SK-N-SH (cell line): Measurements from ENCODE around the gene ENPP7. TPM values are rescaled to one million over a fixed set of nuclear protein-coding genes. Genes with fewer than 3 reads are reported as not detected.

Experiments
- CTCF ChIA-PET: fragments of 300-600, 350-600 bp; formaldehyde crosslinking; extraction: SDS; loops from one replicate; lab custom pipeline; 2021; lab: Yijun Ruan, JAX
- POLR2A ChIA-PET: fragments of 350-600 bp; sonication (Branson Sonifier 250); formaldehyde crosslinking; extraction: SDS; loops from one replicate; lab custom pipeline; 2020; ENCODE audit warnings: antibody characterized with exemption, inconsistent platforms; lab: Yijun Ruan, JAX
- DNase-seq: peaks from one replicate; pipeline ENCODE4 v3.0.0; 2012
- H2AFZ ChIP-seq: fragments of 200-600 bp; sonication (generic); 2 replicates; pipeline ENCODE4 v1.8.1; 2016; ENCODE audit warnings: antibody characterized with exemption, mild to moderate bottlenecking, low read depth
- H3F3A ChIP-seq: fragments of 200-600 bp; sonication (generic); replicated peaks from 2 replicates; pipeline ENCODE3; 2016; ENCODE audit warnings: antibody characterized with exemption, mild to moderate bottlenecking; ENCODE audit not compliant: insufficient read depth
- H3K27ac ChIP-seq, 2 experiments: fragments of 200-500 bp in 1 of 2; fragments of 200-600 bp in 1 of 2; sonication (Bioruptor generic) in 1 of 2; sonication (generic), shearing (Covaris generic) in 1 of 2; 2 replicates each; pipeline versions ENCODE4 v1.5.1 to v1.6.1; 2014 to 2016; ENCODE audit warnings: low read depth in 2 of 2, inconsistent platforms in 1 of 2, low read length in 1 of 2, mild to moderate bottlenecking in 1 of 2, mixed read lengths in 1 of 2
- H3K27me3 ChIP-seq: fragments of 200-600 bp; sonication (generic), shearing (Covaris generic); 2 replicates; pipeline ENCODE4 v1.6.1; 2016; ENCODE audit warnings: mixed run types; ENCODE audit not compliant: insufficient read depth
- H3K36me3 ChIP-seq, 2 experiments: fragments of 200-500 bp in 1 of 2; fragments of 200-600 bp in 1 of 2; sonication (Bioruptor generic) in 1 of 2; sonication (generic) in 1 of 2; replicated peaks in 1 of 2; 2 replicates each; pipeline versions ENCODE3 to v1.5.1; 2014 to 2016; ENCODE audit warnings: low read length in 1 of 2, mild to moderate bottlenecking in 1 of 2; ENCODE audit not compliant: insufficient read depth in 2 of 2, control insufficient read depth in 1 of 2
- H3K4me1 ChIP-seq, 2 experiments: fragments of 200-500 bp in 1 of 2; fragments of 200-600 bp in 1 of 2; sonication (Bioruptor generic) in 1 of 2; sonication (generic), shearing (Covaris generic) in 1 of 2; 2 replicates each; pipeline versions ENCODE4 v1.5.1 to v1.6.1; 2014 to 2016; ENCODE audit warnings: low read depth in 1 of 2, low read length in 1 of 2, mixed run types in 1 of 2; ENCODE audit not compliant: insufficient read depth in 2 of 2, control insufficient read depth in 1 of 2
- H3K4me2 ChIP-seq: fragments of 200-600 bp; sonication (generic), shearing (Covaris generic); 2 replicates; pipeline ENCODE4 v1.6.1; 2017; ENCODE audit warnings: mixed run types
- H3K4me3 ChIP-seq, 2 experiments: fragments of 200-500 bp in 1 of 2; fragments of 200-600 bp in 1 of 2; sonication (Bioruptor generic) in 1 of 2; sonication (generic), shearing (Covaris generic) in 1 of 2; 2 replicates each; pipeline versions ENCODE4 v1.5.1 to v1.8.1; 2014 to 2016; ENCODE audit warnings: low read depth in 2 of 2, inconsistent platforms in 1 of 2, low read length in 1 of 2, mild to moderate bottlenecking in 1 of 2, mixed read lengths in 1 of 2, moderate library complexity in 1 of 2
- H3K79me2 ChIP-seq: fragments of 200-600 bp; sonication (generic); 2 replicates; pipeline ENCODE4 v1.8.1; 2017; ENCODE audit warnings: mild to moderate bottlenecking; ENCODE audit not compliant: insufficient read depth
- H3K9ac ChIP-seq: fragments of 200-600 bp; sonication (generic); 2 replicates; pipeline ENCODE4 v1.6.1; 2017; ENCODE audit warnings: mixed run types
- H3K9me2 ChIP-seq: fragments of 200-600 bp; sonication (generic); 2 replicates; pipeline ENCODE4 v1.6.1; 2017; ENCODE audit warnings: mixed run types
- H3K9me3 ChIP-seq: fragments of 200-600 bp; sonication (generic); 2 replicates; pipeline ENCODE4 v1.6.1; 2017; ENCODE audit warnings: mixed run types, mild to moderate bottlenecking, moderate library complexity
- H4K20me1 ChIP-seq: fragments of 200-600 bp; sonication (generic); 2 replicates; pipeline ENCODE4 v1.6.1; 2017; ENCODE audit warnings: mild to moderate bottlenecking, mixed run types; ENCODE audit not compliant: insufficient read depth
- EP300 ChIP-seq, 2 experiments: IDR thresholded peaks; 2 replicates each; pipeline versions ENCODE4 v1.4.0 to v1.6.1; 2012; ENCODE audit warnings: borderline replicate concordance in 1 of 2, low read depth in 1 of 2, low read length in 1 of 2
- FOSL2 ChIP-seq: IDR thresholded peaks from 2 replicates; pipeline ENCODE4 v1.4.0; 2012; ENCODE audit warnings: low read depth, mild to moderate bottlenecking, moderate library complexity, borderline replicate concordance
- FOXM1 ChIP-seq: IDR thresholded peaks from 2 replicates; pipeline ENCODE4 v1.4.0; 2012; ENCODE audit warnings: low read depth, mild to moderate bottlenecking
- MEF2A ChIP-seq: IDR thresholded peaks from 2 replicates; pipeline ENCODE4 v1.4.0; 2012; ENCODE audit warnings: low read depth, borderline replicate concordance
- MXI1 ChIP-seq: IDR thresholded peaks from 2 replicates; pipeline ENCODE4 v1.6.1; 2012; ENCODE audit warnings: mild to moderate bottlenecking, low read depth, low read length, improper control_type of control experiment
- NFIC ChIP-seq: IDR thresholded peaks from 2 replicates; pipeline ENCODE4 v1.4.0; 2012; ENCODE audit warnings: borderline replicate concordance
- POLR2AphosphoS5 ChIP-seq: IDR thresholded peaks from 2 replicates; pipeline ENCODE4 v1.6.1; 2012; ENCODE audit warnings: low read depth, low read length
- RAD21 ChIP-seq: IDR thresholded peaks from 2 replicates; pipeline ENCODE4 v1.6.1; 2012; ENCODE audit warnings: mild to moderate bottlenecking, low read length
- SIN3A ChIP-seq: IDR thresholded peaks from 2 replicates; pipeline ENCODE4 v1.6.1; 2012; ENCODE audit warnings: low read depth, mild to moderate bottlenecking, low read length, moderate library complexity, borderline replicate concordance
- SMC3 ChIP-seq: IDR thresholded peaks from 2 replicates; pipeline ENCODE4 v1.6.1; 2012; ENCODE audit warnings: low read depth, low read length, improper control_type of control experiment
- TCF12 ChIP-seq: IDR thresholded peaks from 2 replicates; pipeline ENCODE4 v1.4.0; 2012
- YY1 ChIP-seq: IDR thresholded peaks from 2 replicates; pipeline ENCODE4 v1.4.0; 2012; ENCODE audit warnings: low read depth, mild to moderate bottlenecking
- WGBS: methylation state at CpG from one replicate; pipeline ENCODE4 v1.1.6; 2017; ENCODE audit warnings: low lambda C conversion rate; 5-methylcytosine and 5-hydroxymethylcytosine counted together
- polyA plus RNA-seq, 3 experiments: library from polyadenylated mRNA; depleted of rRNA; stranded (reverse); fragments of >200 nt; gene quantifications; 2 replicates each; pipeline ENCODE4 v1.2.3, GENCODE V29; 2012
- TF ChIP-seq, protein P1 (sequence below): fragments of 200-600 bp; sonication (generic); IDR thresholded peaks from 2 replicates; pipeline ENCODE4 v1.6.1; 2017; ENCODE audit warnings: antibody characterized with exemption, mild to moderate bottlenecking, moderate library complexity
- TF ChIP-seq, protein P2 (sequence below): IDR thresholded peaks from 2 replicates; pipeline ENCODE4 v1.4.0; 2012; ENCODE audit warnings: low read depth, borderline replicate concordance
- TF ChIP-seq, protein P3 (sequence below): IDR thresholded peaks from 2 replicates; pipeline ENCODE4 v1.4.0; 2012; ENCODE audit warnings: low read depth, borderline replicate concordance

Gene ENPP7
- polyA plus RNA-seq, 1 of the 3 experiments (the other 2 are of a cell fraction) = not detected

DNA sequence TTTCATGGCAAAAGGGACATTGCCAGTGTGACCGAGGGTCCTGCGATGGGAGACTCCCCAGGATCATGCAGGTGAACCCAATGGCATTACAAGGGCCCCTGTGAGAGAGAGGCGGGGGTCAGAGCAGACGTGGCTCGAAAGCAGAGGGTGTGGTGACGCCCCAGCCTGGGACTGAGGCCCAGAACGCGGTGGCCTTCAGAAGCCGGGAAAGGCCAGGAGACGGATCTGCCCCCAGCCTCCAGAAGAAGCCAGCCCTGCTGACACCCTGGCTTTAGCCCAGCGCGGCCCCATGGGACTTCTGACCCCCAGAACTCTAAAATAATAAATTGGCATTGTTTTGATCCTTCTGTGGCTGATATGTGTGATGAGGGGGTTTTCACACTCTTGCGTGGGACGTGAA lies 17.4 kb upstream of the ENPP7 start:
- ChIA-PET POLR2A (no interaction called here), CTCF (no interaction called here)
- Histone ChIP-seq H2AFZ (no peak overlapping the region), H3K36me3 (no peaks in the 10 kb centered on the region), H4K20me1 (no peaks in the 10 kb centered on the region), H3K4me1 (peaks cover 0 to 14% of the 10 kb centered on the region in 2 experiments; a peak in 1 of 4 replicates), H3K27me3 (peaks cover 6% of the 10 kb centered on the region; the same call in 1 of the 2 replicates), H3K4me3 (no peak overlapping the region), H3K79me2 (no peaks in the 10 kb centered on the region), H3K9me2 (no peaks in the 10 kb centered on the region), H3K9me3 (no peaks in the 10 kb centered on the region), H3F3A (no peaks in the 10 kb centered on the region), H3K9ac (no peak overlapping the region), H3K27ac (no peak overlapping the region), H3K4me2 (no peak overlapping the region)
- 67% methylated on average over 14 of the region's 14 CpGs for WGBS
- no peak for DNase-seq
- no peak for TF ChIP-seq MXI1
- TF ChIP-seq FOSL2 = no peak
- TF ChIP-seq SIN3A = no peak
- TF ChIP-seq, protein P1, sequence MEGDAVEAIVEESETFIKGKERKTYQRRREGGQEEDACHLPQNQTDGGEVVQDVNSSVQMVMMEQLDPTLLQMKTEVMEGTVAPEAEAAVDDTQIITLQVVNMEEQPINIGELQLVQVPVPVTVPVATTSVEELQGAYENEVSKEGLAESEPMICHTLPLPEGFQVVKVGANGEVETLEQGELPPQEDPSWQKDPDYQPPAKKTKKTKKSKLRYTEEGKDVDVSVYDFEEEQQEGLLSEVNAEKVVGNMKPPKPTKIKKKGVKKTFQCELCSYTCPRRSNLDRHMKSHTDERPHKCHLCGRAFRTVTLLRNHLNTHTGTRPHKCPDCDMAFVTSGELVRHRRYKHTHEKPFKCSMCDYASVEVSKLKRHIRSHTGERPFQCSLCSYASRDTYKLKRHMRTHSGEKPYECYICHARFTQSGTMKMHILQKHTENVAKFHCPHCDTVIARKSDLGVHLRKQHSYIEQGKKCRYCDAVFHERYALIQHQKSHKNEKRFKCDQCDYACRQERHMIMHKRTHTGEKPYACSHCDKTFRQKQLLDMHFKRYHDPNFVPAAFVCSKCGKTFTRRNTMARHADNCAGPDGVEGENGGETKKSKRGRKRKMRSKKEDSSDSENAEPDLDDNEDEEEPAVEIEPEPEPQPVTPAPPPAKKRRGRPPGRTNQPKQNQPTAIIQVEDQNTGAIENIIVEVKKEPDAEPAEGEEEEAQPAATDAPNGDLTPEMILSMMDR = no peak
- no peak for TF ChIP-seq TCF12
- TF ChIP-seq, protein P2, sequence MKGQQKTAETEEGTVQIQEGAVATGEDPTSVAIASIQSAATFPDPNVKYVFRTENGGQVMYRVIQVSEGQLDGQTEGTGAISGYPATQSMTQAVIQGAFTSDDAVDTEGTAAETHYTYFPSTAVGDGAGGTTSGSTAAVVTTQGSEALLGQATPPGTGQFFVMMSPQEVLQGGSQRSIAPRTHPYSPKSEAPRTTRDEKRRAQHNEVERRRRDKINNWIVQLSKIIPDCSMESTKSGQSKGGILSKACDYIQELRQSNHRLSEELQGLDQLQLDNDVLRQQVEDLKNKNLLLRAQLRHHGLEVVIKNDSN = no peak

DNA sequence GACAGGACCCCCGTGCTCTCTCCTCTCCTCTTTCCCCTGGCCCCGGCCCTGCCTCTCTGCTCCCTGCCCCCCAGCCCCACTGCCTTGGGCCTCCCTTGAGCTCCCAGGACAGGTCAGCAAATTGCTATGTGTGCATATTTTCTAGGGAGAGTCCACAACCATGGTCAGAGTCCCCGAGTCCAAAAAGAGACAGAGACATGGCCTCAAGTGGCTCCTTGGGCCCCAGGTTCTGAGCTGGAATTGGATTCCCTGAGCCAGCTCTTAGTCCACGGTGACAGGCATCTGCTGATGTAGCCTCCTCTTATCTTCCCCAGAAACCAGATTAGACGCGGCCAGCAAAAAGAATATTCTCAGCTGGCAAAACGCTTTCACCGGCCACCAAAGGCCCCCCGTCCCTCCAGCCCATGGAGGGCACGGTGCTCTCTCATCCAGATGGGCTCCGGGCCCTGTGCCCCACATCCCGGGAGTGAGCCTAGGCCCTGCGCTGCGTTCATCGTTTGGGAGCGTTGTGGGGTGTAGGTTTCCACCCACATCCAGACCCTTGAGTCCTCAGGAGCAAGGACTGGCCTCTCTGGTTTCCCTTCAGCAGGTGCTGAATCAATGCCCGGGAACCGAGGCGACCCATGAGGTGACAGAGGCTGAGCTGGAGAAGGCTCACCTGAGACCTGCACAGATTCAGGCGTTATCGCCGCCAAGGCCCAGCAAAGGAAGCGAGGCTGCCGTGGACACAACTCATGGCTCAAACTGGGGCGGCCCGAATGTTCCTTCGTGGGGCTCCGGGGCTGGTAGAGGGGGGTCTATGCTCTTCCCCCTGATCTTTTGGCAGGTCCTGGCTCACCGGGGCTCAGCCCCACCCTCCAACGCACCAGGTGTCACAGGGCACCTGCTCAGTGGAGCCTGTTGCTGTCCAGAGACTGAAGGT lies 16.3 kb upstream of the ENPP7 start:
- TF ChIP-seq NFIC (no peak), FOXM1 (no peak), YY1 (no peak), POLR2AphosphoS5 (no peak), TCF12 (no peak), MEF2A (no peak), RAD21 (no peak), SMC3 (no peak), EP300 (IDR thresholded peaks at IDR 0.05; ENCODE audit: borderline replicate concordance in 1 of 2, low read depth in 1 of 2, low read length in 1 of 2) (no peak)
- TF ChIP-seq, protein P3, sequence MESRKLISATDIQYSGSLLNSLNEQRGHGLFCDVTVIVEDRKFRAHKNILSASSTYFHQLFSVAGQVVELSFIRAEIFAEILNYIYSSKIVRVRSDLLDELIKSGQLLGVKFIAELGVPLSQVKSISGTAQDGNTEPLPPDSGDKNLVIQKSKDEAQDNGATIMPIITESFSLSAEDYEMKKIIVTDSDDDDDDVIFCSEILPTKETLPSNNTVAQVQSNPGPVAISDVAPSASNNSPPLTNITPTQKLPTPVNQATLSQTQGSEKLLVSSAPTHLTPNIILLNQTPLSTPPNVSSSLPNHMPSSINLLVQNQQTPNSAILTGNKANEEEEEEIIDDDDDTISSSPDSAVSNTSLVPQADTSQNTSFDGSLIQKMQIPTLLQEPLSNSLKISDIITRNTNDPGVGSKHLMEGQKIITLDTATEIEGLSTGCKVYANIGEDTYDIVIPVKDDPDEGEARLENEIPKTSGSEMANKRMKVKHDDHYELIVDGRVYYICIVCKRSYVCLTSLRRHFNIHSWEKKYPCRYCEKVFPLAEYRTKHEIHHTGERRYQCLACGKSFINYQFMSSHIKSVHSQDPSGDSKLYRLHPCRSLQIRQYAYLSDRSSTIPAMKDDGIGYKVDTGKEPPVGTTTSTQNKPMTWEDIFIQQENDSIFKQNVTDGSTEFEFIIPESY = no peak
- TF ChIP-seq, all 33 proteins: peak for 0
- POLR2A ChIA-PET = no interaction called here
- Histone ChIP-seq H3F3A (no peaks in the 10 kb centered on the region), H2AFZ (no peak overlapping the region), H3K4me2 (no peak overlapping the region), H3K27ac (no peak overlapping the region), H3K9me3 (no peaks in the 10 kb centered on the region), H3K79me2 (no peaks in the 10 kb centered on the region), H3K4me1 (peaks cover 0 to 14% of the 10 kb centered on the region in 2 experiments; a peak in 1 of 4 replicates), H3K9me2 (no peaks in the 10 kb centered on the region), H3K36me3 (no peaks in the 10 kb centered on the region), H3K4me3 (no peak overlapping the region), H3K27me3 (peaks cover 6% of the 10 kb centered on the region; the same call in 1 of the 2 replicates), H3K9ac (no peak overlapping the region), H4K20me1 (no peaks in the 10 kb centered on the region)
- no peak for DNase-seq
- 67% methylated on average over 30 of the region's 30 CpGs for WGBS
- CTCF ChIA-PET = interaction anchor here (0.9 to 1.1 kb wide), 2 partner anchors 14 to 527 kb away, joined by 3 read pairs; no protein-coding TSS in a partner anchor
